Measurements from ENCODE around the gene CACTIN. TPM values are rescaled to one million over a fixed set of nuclear protein-coding genes. Genes with fewer than 3 reads are reported as not detected.

The CACTIN gene
- 23.3 TPM for polyA plus RNA-seq (2013, experiment 1 of 2)
- 18.3 TPM for polyA plus RNA-seq (2013, experiment 2 of 2)

GRCh38 chr19:3626473-3627350, at the start of gene CACTIN:
Gene CACTIN (minus strand): TSS chr19:3626790. CDS start chr19:3626762, 28 bp downstream.
- WGBS, 2 experiments (ENCODE audit: insufficient coverage in 2 of 2), result 0% methylated on average over 49 to 70 of the region's 80 CpGs
- H3K4me3 ChIP-seq (ENCODE audit: extremely low read depth, insufficient read depth, low read length, poor library complexity, severe bottlenecking), result peak within 1 kb of the TSS; percentile 99
- H3K4me1 ChIP-seq (ENCODE audit: control insufficient read depth, insufficient read depth, low read length, poor library complexity, severe bottlenecking), result peaks cover 9% of the 10 kb centered on the region
- no peaks in the 10 kb centered on the region for H3K9me3 ChIP-seq (ENCODE audit: control insufficient read depth, low read length)
- H3K36me3 ChIP-seq (ENCODE audit: control insufficient read depth, insufficient read depth, low read length), result peaks cover 17% of the 10 kb centered on the region
- peak within 1 kb of the TSS; percentile 98 for H3K27ac ChIP-seq (ENCODE audit: low read depth, low read length, severe bottlenecking)

GRCh38 chr19:3674784-3675543, 48.4 kb upstream of the CACTIN start:
- no peak overlapping the region for H3K4me3 ChIP-seq (ENCODE audit: extremely low read depth, insufficient read depth, low read length, poor library complexity, severe bottlenecking)
- H3K9me3 ChIP-seq (ENCODE audit: control insufficient read depth, low read length), result no peaks in the 10 kb centered on the region
- peaks cover 28% of the 10 kb centered on the region for H3K4me1 ChIP-seq (ENCODE audit: control insufficient read depth, insufficient read depth, low read length, poor library complexity, severe bottlenecking)
- WGBS, 2 experiments (ENCODE audit: insufficient coverage in 2 of 2), result 97% methylated on average over 11 to 13 of the region's 13 CpGs
- peaks cover 9% of the 10 kb centered on the region for H3K36me3 ChIP-seq (ENCODE audit: control insufficient read depth, insufficient read depth, low read length)
- no peak overlapping the region for H3K27ac ChIP-seq (ENCODE audit: low read depth, low read length, severe bottlenecking)

- 95 to 96% methylated on average over 30 to 33 of the region's 34 CpGs for WGBS, 2 experiments (ENCODE audit: insufficient coverage in 2 of 2)
- H3K9me3 ChIP-seq (ENCODE audit: control insufficient read depth, low read length), result no peaks in the 10 kb centered on the region
These were observed 47.2 kb upstream of the CACTIN start for GRCh38 chr19:3673506-3674439.

GRCh38 chr19:3672993-3673392, 46.4 kb upstream of the CACTIN start:
- WGBS, 2 experiments (ENCODE audit: insufficient coverage in 2 of 2), result 89 to 90% methylated on average over 10 to 11 of the region's 13 CpGs
- Histone ChIP-seq H3K4me1 (ENCODE audit: control insufficient read depth, insufficient read depth, low read length, poor library complexity, severe bottlenecking) (peaks cover 46% of the 10 kb centered on the region), H3K4me3 (ENCODE audit: extremely low read depth, insufficient read depth, low read length, poor library complexity, severe bottlenecking) (no peak overlapping the region)

More at GRCh38 chr19:3673506-3674439, 47.2 kb upstream of the CACTIN start:
- peaks cover 38% of the 10 kb centered on the region for H3K4me1 ChIP-seq (ENCODE audit: control insufficient read depth, insufficient read depth, low read length, poor library complexity, severe bottlenecking)
- H3K36me3 ChIP-seq (ENCODE audit: control insufficient read depth, insufficient read depth, low read length), result peaks cover 9% of the 10 kb centered on the region
- H3K4me3 ChIP-seq (ENCODE audit: extremely low read depth, insufficient read depth, low read length, poor library complexity, severe bottlenecking), result no peak overlapping the region
- no peak overlapping the region for H3K27ac ChIP-seq (ENCODE audit: low read depth, low read length, severe bottlenecking)

GRCh38 chr19:3672575-3672948, 46.0 kb upstream of the CACTIN start:
- no peak overlapping the region for H3K27ac ChIP-seq (ENCODE audit: low read depth, low read length, severe bottlenecking)
- peaks cover 48% of the 10 kb centered on the region for H3K4me1 ChIP-seq (ENCODE audit: control insufficient read depth, insufficient read depth, low read length, poor library complexity, severe bottlenecking)
- no peak overlapping the region for H3K4me3 ChIP-seq (ENCODE audit: extremely low read depth, insufficient read depth, low read length, poor library complexity, severe bottlenecking)
- peaks cover 9% of the 10 kb centered on the region for H3K36me3 ChIP-seq (ENCODE audit: control insufficient read depth, insufficient read depth, low read length)
- WGBS, 2 experiments (ENCODE audit: insufficient coverage in 2 of 2), result 98% methylated on average over 4 to 6 of the region's 8 CpGs
- no peaks in the 10 kb centered on the region for H3K9me3 ChIP-seq (ENCODE audit: control insufficient read depth, low read length)

More at GRCh38 chr19:3672993-3673392, 46.4 kb upstream of the CACTIN start:
- Histone ChIP-seq H3K27ac (ENCODE audit: low read depth, low read length, severe bottlenecking) (no peak overlapping the region), H3K36me3 (ENCODE audit: control insufficient read depth, insufficient read depth, low read length) (peaks cover 9% of the 10 kb centered on the region), H3K9me3 (ENCODE audit: control insufficient read depth, low read length) (no peaks in the 10 kb centered on the region)

GRCh38 chr19:3671680-3672574, 45.3 kb upstream of the CACTIN start:
- Histone ChIP-seq H3K27ac (ENCODE audit: low read depth, low read length, severe bottlenecking) (peak overlapping the region; percentile 75), H3K36me3 (ENCODE audit: control insufficient read depth, insufficient read depth, low read length) (peaks cover 9% of the 10 kb centered on the region), H3K9me3 (ENCODE audit: control insufficient read depth, low read length) (no peaks in the 10 kb centered on the region), H3K4me1 (ENCODE audit: control insufficient read depth, insufficient read depth, low read length, poor library complexity, severe bottlenecking) (peaks cover 48% of the 10 kb centered on the region), H3K4me3 (ENCODE audit: extremely low read depth, insufficient read depth, low read length, poor library complexity, severe bottlenecking) (no peak overlapping the region)
- 61 to 70% methylated on average over 34 to 36 of the region's 40 CpGs for WGBS, 2 experiments (ENCODE audit: insufficient coverage in 2 of 2)

- Histone ChIP-seq H3K4me1 (ENCODE audit: control insufficient read depth, insufficient read depth, low read length, poor library complexity, severe bottlenecking) (peaks cover 48% of the 10 kb centered on the region), H3K4me3 (ENCODE audit: extremely low read depth, insufficient read depth, low read length, poor library complexity, severe bottlenecking) (no peak overlapping the region), H3K27ac (ENCODE audit: low read depth, low read length, severe bottlenecking) (peak overlapping the region; percentile 75), H3K36me3 (ENCODE audit: control insufficient read depth, insufficient read depth, low read length) (peaks cover 4% of the 10 kb centered on the region), H3K9me3 (ENCODE audit: control insufficient read depth, low read length) (no peaks in the 10 kb centered on the region)
- 69 to 77% methylated on average over 33 to 38 of the region's 45 CpGs for WGBS, 2 experiments (ENCODE audit: insufficient coverage in 2 of 2)
These were observed 44.4 kb upstream of the CACTIN start for GRCh38 chr19:3670796-3671679.

GRCh38 chr19:3669947-3670795, 43.6 kb upstream of the CACTIN start:
- Histone ChIP-seq H3K36me3 (ENCODE audit: control insufficient read depth, insufficient read depth, low read length) (peaks cover 9% of the 10 kb centered on the region), H3K4me1 (ENCODE audit: control insufficient read depth, insufficient read depth, low read length, poor library complexity, severe bottlenecking) (peaks cover 48% of the 10 kb centered on the region), H3K27ac (ENCODE audit: low read depth, low read length, severe bottlenecking) (peak overlapping the region; percentile 75), H3K9me3 (ENCODE audit: control insufficient read depth, low read length) (no peaks in the 10 kb centered on the region), H3K4me3 (ENCODE audit: extremely low read depth, insufficient read depth, low read length, poor library complexity, severe bottlenecking) (no peak overlapping the region)
- 65 to 76% methylated on average over 19 to 31 of the region's 33 CpGs for WGBS, 2 experiments (ENCODE audit: insufficient coverage in 2 of 2)
